Esophagus squamous epithelium (tissue), 4 donors: ENCODE results near the gene NKX2-3.

Experiments used
- POLR2A ChIP-seq, 4 donors: fragments of 450-650 bp; IDR thresholded peaks; one replicate each; pipeline ENCODE4 v1.6.1; 2017; ENCODE audit warnings: antibody characterized with exemption in 4 of 4, mild to moderate bottlenecking in 4 of 4, moderate library complexity in 3 of 4
- TF ChIP-seq, protein P1 (sequence below), 6 experiments: fragments of 450-650 bp in 4 of 6; fragments of 200-600 bp in 2 of 6; sonication (generic) in 2 of 6; IDR thresholded peaks; one replicate each; pipeline ENCODE4 v1.5.1; 2016 to 2019; ENCODE audit warnings: antibody characterized with exemption in 6 of 6, mild to moderate bottlenecking in 4 of 6, moderate library complexity in 4 of 6

DNA sequence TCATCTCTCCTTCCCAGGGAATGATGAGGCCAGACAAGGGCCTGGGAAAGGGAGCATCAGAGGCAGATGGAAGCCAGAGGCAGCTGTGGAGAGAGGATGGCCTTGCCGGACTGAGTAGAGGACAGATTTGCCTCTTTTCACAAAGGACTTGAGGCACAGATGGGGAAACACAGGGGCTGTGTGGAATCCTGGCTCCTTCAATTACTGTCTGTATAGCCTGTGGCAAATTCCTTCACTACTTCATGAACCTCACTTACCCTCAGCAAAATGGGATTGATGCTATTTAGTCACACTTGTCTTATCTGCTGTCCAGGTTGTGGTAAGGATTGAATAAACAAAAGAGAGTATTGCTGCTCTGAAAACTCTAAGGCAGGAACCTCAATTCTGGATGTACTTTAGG, 47.2 kb downstream of the NKX2-3 start:
- TF ChIP-seq, protein P1, sequence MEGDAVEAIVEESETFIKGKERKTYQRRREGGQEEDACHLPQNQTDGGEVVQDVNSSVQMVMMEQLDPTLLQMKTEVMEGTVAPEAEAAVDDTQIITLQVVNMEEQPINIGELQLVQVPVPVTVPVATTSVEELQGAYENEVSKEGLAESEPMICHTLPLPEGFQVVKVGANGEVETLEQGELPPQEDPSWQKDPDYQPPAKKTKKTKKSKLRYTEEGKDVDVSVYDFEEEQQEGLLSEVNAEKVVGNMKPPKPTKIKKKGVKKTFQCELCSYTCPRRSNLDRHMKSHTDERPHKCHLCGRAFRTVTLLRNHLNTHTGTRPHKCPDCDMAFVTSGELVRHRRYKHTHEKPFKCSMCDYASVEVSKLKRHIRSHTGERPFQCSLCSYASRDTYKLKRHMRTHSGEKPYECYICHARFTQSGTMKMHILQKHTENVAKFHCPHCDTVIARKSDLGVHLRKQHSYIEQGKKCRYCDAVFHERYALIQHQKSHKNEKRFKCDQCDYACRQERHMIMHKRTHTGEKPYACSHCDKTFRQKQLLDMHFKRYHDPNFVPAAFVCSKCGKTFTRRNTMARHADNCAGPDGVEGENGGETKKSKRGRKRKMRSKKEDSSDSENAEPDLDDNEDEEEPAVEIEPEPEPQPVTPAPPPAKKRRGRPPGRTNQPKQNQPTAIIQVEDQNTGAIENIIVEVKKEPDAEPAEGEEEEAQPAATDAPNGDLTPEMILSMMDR (IDR thresholded peaks at IDR 0.05): no peak
- TF ChIP-seq POLR2A (IDR thresholded peaks at IDR 0.05): no peak
